Karpas-422 (cell line): ENCODE data around the gene UQCC5. TPM values are rescaled to one million over a fixed set of nuclear protein-coding genes. Genes with fewer than 3 reads are reported as not detected.
"Not testable (repeated sequence)": the region's sequence is repeated elsewhere in the genome, so short reads cannot be mapped to it uniquely, and the experiment has no call there.

ENCODE experiments used
- DNase-seq: peaks from one replicate; pipeline ENCODE4 v3.0.0-alpha.2; 2015
- H2AFZ ChIP-seq: fragments of 200-600 bp; sonication (generic); 2 replicates; pipeline ENCODE4 v1.6.1; 2014; ENCODE audit warnings: antibody characterized with exemption, low read length, mixed read lengths
- H3K27ac ChIP-seq: fragments of 200-600 bp; sonication (generic); 2 replicates; pipeline ENCODE4 v1.5.1; 2014; ENCODE audit warnings: mild to moderate bottlenecking, low read length, moderate library complexity
- H3K27me3 ChIP-seq: fragments of 200-600 bp; sonication (generic); 2 replicates; pipeline ENCODE4 v1.6.1; 2014; ENCODE audit warnings: low read length, mixed read lengths
- H3K36me3 ChIP-seq: fragments of 200-600 bp; sonication (generic); 2 replicates; pipeline ENCODE4 v1.6.1; 2014; ENCODE audit warnings: low read length, mixed read lengths; ENCODE audit not compliant: insufficient read depth
- H3K4me1 ChIP-seq: fragments of 200-600 bp; sonication (generic); 2 replicates; pipeline ENCODE4 v1.6.1; 2014; ENCODE audit warnings: mild to moderate bottlenecking, low read length, mixed read lengths
- H3K4me2 ChIP-seq: fragments of 200-600 bp; sonication (generic); 2 replicates; pipeline ENCODE4 v1.6.1; 2014; ENCODE audit warnings: low read length, low read depth, mild to moderate bottlenecking; ENCODE audit not compliant: poor library complexity, severe bottlenecking
- H3K4me3 ChIP-seq: fragments of 200-600 bp; sonication (generic); 2 replicates; pipeline ENCODE4 v1.5.1; 2014; ENCODE audit warnings: mild to moderate bottlenecking, antibody characterized with exemption, low read length, mixed read lengths
- H3K79me2 ChIP-seq: fragments of 200-600 bp; sonication (generic); 2 replicates; pipeline ENCODE4 v1.6.1; 2014; ENCODE audit warnings: mild to moderate bottlenecking, low read length, mixed read lengths
- H3K9ac ChIP-seq: fragments of 200-600 bp; sonication (generic); 2 replicates; pipeline ENCODE4 v1.6.0; 2014; ENCODE audit warnings: low read length
- H3K9me2 ChIP-seq: fragments of 200-600 bp; sonication (generic), shearing (Covaris generic); replicated peaks from 2 replicates; pipeline ENCODE4 v1.6.0; 2014; ENCODE audit warnings: mild to moderate bottlenecking, low read length, moderate library complexity; ENCODE audit not compliant: insufficient read depth
- H3K9me3 ChIP-seq: fragments of 300-700, 200-600 bp; sonication (generic); 2 replicates; pipeline ENCODE4 v1.6.1; 2014; ENCODE audit warnings: low read length, mixed read lengths
- H4K20me1 ChIP-seq: fragments of 200-600 bp; sonication (generic); 2 replicates; pipeline ENCODE4 v1.6.1; 2014; ENCODE audit warnings: mild to moderate bottlenecking, antibody characterized with exemption, low read length, low read depth; ENCODE audit not compliant: insufficient read depth
- total RNA-seq: library from RNA; depleted of rRNA; stranded (reverse); fragments of >200 nt; shearing (Covaris generic); gene quantifications from 2 replicates; pipeline ENCODE4 v1.2.3, GENCODE V29; 2014; ENCODE audit warnings: low replicate concordance

The UQCC5 gene
- total RNA-seq, 1 experiment from 2014 or later = 23.4 TPM

DNA sequence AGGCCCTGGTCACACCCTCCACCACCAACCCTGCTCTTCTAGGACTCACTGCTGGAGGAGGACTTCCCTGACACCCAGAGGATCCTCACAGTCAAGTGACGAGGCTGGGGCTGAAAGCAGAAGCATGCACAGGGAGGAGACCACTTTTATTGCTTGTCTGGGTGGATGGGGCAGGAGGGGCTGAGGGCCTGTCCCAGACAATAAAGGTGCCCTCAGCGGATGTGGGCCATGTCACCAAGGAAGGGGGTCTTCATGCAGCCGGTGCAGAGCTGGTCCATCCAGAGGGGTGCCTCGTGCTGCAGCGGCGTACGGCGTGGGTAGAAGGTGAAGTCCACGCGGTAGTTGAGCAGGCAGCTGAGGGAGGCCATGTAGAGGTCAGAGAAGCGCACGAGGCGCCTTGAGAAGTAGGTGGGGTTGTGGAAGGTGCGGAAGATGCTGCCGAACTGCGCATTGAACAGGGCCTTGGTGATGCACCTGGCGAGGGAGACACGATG lies 12.1 kb upstream of the UQCC5 start:
- Histone ChIP-seq H3K79me2 (no peaks in the 10 kb centered on the region), H3K9me2 (no peaks in the 10 kb centered on the region), H2AFZ (no peak overlapping the region)

GRCh38 chr3:52524752-52525679 lies 11.4 kb upstream of the UQCC5 start:
- Histone ChIP-seq H2AFZ (no peak overlapping the region), H3K9me2 (no peaks in the 10 kb centered on the region), H3K9ac (no peak overlapping the region), H3K4me3 (no peak overlapping the region), H3K4me1 (no peaks in the 10 kb centered on the region), H3K79me2 (no peaks in the 10 kb centered on the region), H3K27me3 (no peaks in the 10 kb centered on the region), H3K36me3 (no peaks in the 10 kb centered on the region), H3K27ac (no peak overlapping the region), H3K4me2 (no peak overlapping the region), H4K20me1 (no peaks in the 10 kb centered on the region), H3K9me3 (no peaks in the 10 kb centered on the region)
- no peak for DNase-seq

More for the DNA sequence above, 12.1 kb upstream of the UQCC5 start:
- no peaks in the 10 kb centered on the region for H3K36me3 ChIP-seq
- H3K4me3 ChIP-seq = no peak overlapping the region
- no peaks in the 10 kb centered on the region for H3K27me3 ChIP-seq
- H3K9me3 ChIP-seq = no peaks in the 10 kb centered on the region
- no peak overlapping the region for H3K27ac ChIP-seq
- no peaks in the 10 kb centered on the region for H4K20me1 ChIP-seq
- DNase-seq = no peak
- H3K4me2 ChIP-seq = no peak overlapping the region
- no peak overlapping the region for H3K9ac ChIP-seq
- no peaks in the 10 kb centered on the region for H3K4me1 ChIP-seq

- Histone ChIP-seq H3K9me2 (no peaks in the 10 kb centered on the region), H3K27ac (no peak overlapping the region), H3K9me3 (no peaks in the 10 kb centered on the region), H2AFZ (no peak overlapping the region), H3K4me2 (no peak overlapping the region), H3K36me3 (no peaks in the 10 kb centered on the region), H3K4me1 (no peaks in the 10 kb centered on the region), H3K79me2 (peaks cover 6% of the 10 kb centered on the region), H3K27me3 (no peaks in the 10 kb centered on the region), H3K4me3 (no peak overlapping the region), H4K20me1 (no peaks in the 10 kb centered on the region), H3K9ac (no peak overlapping the region)
- DNase-seq = no peak
Measured at GRCh38 chr3:52525680-52526561, 10.5 kb upstream of the UQCC5 start.

DNA sequence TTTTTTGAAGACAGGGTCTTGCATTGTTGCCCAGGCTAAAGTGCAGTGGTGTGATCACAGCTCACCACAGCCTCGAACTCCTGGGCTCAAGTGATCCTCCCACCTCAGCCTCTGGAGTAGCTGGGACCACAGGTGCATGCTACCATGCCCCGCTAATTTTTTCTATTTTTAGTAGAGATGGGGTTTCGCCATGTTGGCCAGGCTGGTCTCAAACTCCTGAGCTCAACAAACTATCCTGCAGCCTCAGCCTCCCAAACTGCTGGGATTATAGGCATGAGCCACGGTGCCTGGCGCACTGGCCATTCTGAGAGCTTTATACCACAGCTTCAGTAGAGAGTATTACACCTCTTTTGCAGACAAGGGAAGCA lies 9.8 kb upstream of the UQCC5 start:
- peaks cover 13% of the 10 kb centered on the region for H3K79me2 ChIP-seq
- not testable (repeated sequence) for H3K4me2 ChIP-seq, H3K27ac ChIP-seq, H3K27me3 ChIP-seq, H3K4me1 ChIP-seq, DNase-seq, H2AFZ ChIP-seq, H4K20me1 ChIP-seq, H3K9me3 ChIP-seq, H3K9me2 ChIP-seq, H3K4me3 ChIP-seq, H3K36me3 ChIP-seq, H3K9ac ChIP-seq

DNA sequence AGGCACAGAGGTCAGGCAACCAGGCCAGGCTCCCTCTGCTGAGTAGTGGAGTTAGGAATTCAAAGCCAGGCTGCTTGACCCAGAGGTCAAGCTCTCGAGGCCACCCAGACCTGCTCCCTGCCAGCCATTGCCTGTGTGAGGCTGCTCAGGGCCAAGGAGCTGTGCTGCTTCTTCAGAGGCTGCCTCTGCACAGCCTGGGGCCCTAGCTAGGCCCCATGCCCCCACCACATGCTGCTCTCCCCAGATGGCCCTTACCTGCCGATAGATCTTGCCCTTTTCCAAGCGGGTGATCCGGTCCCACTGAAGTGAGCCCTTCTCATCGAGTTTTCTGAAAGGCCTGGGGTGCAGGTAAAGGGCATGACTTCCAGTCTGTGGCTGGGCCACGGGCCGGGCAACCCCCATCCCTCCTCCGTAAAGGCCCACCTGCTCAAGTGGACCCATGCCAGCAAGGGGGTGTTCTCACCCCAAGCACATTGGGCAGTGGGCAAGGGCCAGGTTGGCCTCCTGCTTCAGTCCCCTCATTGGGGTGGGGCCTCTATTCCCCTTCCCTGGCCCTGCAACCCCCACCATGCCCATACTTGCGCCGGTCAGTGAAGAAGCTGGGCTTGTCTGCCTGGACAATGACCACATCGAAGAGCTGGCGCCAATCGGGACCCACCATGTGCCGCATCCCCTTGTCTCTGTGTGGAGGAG lies 9.2 kb upstream of the UQCC5 start:
- Histone ChIP-seq H3K27ac (no peak overlapping the region), H3K4me2 (no peak overlapping the region), H3K4me3 (no peak overlapping the region), H3K27me3 (no peaks in the 10 kb centered on the region), H4K20me1 (no peaks in the 10 kb centered on the region), H3K4me1 (peaks cover 6% of the 10 kb centered on the region), H2AFZ (no peak overlapping the region), H3K9me2 (no peaks in the 10 kb centered on the region), H3K79me2 (peaks cover 18% of the 10 kb centered on the region), H3K9ac (no peak overlapping the region), H3K36me3 (no peaks in the 10 kb centered on the region), H3K9me3 (no peaks in the 10 kb centered on the region)
- DNase-seq = no peak

DNA sequence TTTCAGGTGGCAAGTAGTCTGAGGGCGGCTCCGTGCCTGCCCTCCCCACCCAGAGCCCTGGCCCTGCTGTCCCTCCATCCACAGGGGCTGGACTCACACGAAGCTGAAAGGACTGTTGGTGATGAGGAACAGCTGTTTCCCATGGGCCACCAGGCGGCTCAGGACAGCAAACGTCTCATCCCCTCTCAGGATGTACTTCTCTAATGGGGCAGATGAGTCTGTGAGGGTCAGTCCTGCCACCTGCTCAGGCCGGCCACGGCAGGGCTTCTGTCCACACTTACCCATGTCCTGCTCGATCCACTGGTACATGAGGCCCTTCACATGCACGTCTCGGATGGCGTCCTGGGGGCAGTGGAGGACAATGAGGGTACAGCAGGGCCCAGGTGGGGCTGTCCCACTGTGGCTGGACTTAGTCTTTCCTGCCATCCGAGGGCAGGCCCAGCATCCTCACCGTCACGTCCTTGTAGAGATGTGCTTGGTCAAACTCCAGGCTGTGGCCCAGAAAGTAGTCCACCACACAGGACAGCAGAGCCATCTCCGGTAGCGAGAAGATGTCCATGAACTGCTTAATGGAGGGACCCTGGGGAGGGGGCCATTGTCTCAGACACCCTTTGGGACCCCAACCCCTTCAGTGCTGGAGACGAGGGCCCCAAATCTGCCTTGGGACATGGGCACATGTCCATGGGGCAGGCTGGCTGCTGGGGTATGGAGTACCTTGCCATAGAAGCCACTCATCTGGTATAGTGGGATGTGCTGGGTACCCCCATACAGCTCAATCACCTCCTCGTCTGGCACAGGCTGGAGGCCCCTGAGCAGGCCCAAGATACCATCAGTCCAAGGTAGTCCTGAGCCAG lies 8.4 kb upstream of the UQCC5 start:
- H3K9me2 ChIP-seq = no peaks in the 10 kb centered on the region
- H3K27ac ChIP-seq = no peak overlapping the region
- no peak for DNase-seq
- H3K4me3 ChIP-seq = no peak overlapping the region
- H3K4me1 ChIP-seq = peaks cover 9% of the 10 kb centered on the region
- H3K27me3 ChIP-seq = no peaks in the 10 kb centered on the region
- no peak overlapping the region for H2AFZ ChIP-seq
- H3K79me2 ChIP-seq = peaks cover 26% of the 10 kb centered on the region
- no peaks in the 10 kb centered on the region for H3K36me3 ChIP-seq
- no peaks in the 10 kb centered on the region for H4K20me1 ChIP-seq
- no peak overlapping the region for H3K4me2 ChIP-seq
- H3K9me3 ChIP-seq = no peaks in the 10 kb centered on the region
- no peak overlapping the region for H3K9ac ChIP-seq

DNA sequence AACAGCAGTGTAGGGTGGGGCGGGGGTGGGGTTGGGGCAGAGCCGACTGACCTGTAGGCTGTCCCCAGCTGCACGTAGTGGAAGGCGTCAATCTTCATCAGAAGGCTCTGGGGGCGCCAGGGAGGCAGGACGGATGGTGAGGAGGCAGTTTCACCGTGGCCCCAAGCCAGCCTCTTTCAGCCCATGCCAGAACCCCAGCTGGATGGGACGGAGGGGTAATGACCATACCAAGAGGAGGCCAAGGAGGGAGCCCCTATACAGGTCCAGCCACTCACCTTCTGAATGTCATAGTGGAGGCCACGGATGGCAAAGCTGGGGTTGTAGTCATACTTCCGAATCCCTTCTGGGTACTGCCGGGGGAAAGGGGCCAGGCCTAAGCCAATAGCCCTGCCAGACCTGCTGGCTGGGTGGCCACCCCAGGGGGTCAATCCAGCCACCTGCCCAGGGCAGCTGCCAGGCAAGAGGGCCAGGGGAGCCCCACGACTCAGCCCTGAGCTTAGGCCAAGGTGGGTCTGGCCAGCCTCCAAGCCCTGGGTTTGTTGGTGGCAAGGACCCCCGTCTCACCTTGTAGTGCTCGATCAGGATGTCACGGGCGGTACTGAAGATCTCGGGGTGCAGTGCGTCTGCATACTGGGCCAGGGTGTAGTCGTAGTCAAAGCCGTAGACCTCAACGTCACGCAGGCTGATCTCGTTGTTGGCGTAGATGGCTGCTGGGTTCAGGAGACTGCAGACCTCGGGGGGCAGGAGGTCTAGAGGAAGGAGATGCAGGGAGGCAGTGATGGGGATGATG lies 7.6 kb upstream of the UQCC5 start:
- Histone ChIP-seq H3K9ac (no peak overlapping the region), H3K27me3 (no peaks in the 10 kb centered on the region), H3K79me2 (peaks cover 30% of the 10 kb centered on the region), H3K4me3 (no peak overlapping the region), H3K9me2 (no peaks in the 10 kb centered on the region), H2AFZ (no peak overlapping the region), H3K36me3 (no peaks in the 10 kb centered on the region), H4K20me1 (no peaks in the 10 kb centered on the region), H3K4me1 (peaks cover 9% of the 10 kb centered on the region), H3K27ac (no peak overlapping the region), H3K4me2 (no peak overlapping the region), H3K9me3 (no peaks in the 10 kb centered on the region)
- no peak for DNase-seq
